Measurements from ENCODE around the gene RNF19B. TPM values are rescaled to one million over a fixed set of nuclear protein-coding genes. Genes with fewer than 3 reads are reported as not detected.

Gene RNF19B
- total RNA-seq, 1 donor from 2014 or later = 33.7 TPM

GRCh38 chr1:32966900-32967299, 2.3 kb upstream of the RNF19B start:
- no peaks in the 10 kb centered on the region for H3K36me3 ChIP-seq (ENCODE audit: control insufficient read depth, insufficient read depth, low read length)
- no peak for DNase-seq (ENCODE audit: low read depth)
- H3K4me3 ChIP-seq (ENCODE audit: low read depth, low read length) = no peak overlapping the region
- no peak for TF ChIP-seq CTCF (IDR thresholded peaks at IDR 0.05; ENCODE audit: insufficient read depth, low read length, poor library complexity, severe bottlenecking)
- no peaks in the 10 kb centered on the region for H3K27me3 ChIP-seq (ENCODE audit: control insufficient read depth, insufficient read depth, low read length)

- H3K4me3 ChIP-seq (ENCODE audit: low read depth, low read length) = peak overlapping the region; percentile 93
- H3K36me3 ChIP-seq (ENCODE audit: control insufficient read depth, insufficient read depth, low read length) = no peaks in the 10 kb centered on the region
- DNase-seq (ENCODE audit: low read depth) = no peak
- H3K27me3 ChIP-seq (ENCODE audit: control insufficient read depth, insufficient read depth, low read length) = no peaks in the 10 kb centered on the region
- no peak for TF ChIP-seq CTCF (IDR thresholded peaks at IDR 0.05; ENCODE audit: insufficient read depth, low read length, poor library complexity, severe bottlenecking)
These were observed 690 bp upstream of the RNF19B start for GRCh38 chr1:32965251-32965747.

DNA sequence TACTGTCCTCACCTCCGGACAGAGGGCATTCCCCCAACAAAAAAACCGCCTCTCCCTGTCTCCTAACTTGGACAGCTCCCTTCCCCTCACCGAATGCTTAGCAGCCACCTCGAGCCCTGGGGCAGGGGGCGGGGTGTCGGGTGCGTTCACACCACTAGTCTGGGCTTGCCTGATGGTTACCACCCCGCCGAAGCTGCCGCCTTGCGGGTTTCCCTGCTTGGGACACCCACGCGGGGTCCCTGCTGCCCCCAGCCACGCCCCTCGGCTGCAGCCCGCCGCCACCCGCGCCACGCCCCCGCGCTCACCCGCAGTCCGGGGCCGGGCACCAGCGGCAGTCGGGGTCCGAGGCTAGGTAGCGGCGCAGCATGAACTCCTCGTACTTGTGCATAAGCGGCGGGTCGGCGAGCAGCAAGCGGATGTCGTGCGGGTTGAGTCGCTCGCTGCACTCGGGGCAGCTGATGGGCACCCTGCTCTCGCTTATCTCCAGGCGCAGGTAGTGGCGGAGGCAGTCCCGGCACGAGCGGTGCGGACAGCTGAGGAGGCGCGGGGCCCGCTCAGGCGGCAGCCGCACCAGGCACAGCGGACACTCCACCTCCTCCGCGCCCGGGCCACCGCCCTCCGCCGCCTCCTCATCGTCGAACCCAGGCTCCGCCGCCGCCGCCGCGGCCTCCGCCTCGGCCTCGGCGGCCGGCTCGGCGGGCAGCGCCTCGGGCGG, 706 bp downstream of the RNF19B start:
- H3K27me3 ChIP-seq (ENCODE audit: control insufficient read depth, insufficient read depth, low read length) = no peaks in the 10 kb centered on the region
- H3K36me3 ChIP-seq (ENCODE audit: control insufficient read depth, insufficient read depth, low read length) = no peaks in the 10 kb centered on the region
- TF ChIP-seq CTCF (IDR thresholded peaks at IDR 0.05; ENCODE audit: insufficient read depth, low read length, poor library complexity, severe bottlenecking) = no peak
- DNase-seq (ENCODE audit: low read depth) = no peak
- peak overlapping the region; percentile 93 for H3K4me3 ChIP-seq (ENCODE audit: low read depth, low read length)

GRCh38 chr1:32962248-32962896, 2.2 kb downstream of the RNF19B start:
- H3K36me3 ChIP-seq (ENCODE audit: control insufficient read depth, insufficient read depth, low read length) = no peaks in the 10 kb centered on the region
- no peaks in the 10 kb centered on the region for H3K27me3 ChIP-seq (ENCODE audit: control insufficient read depth, insufficient read depth, low read length)
- no peak for DNase-seq (ENCODE audit: low read depth)
- no peak for TF ChIP-seq CTCF (IDR thresholded peaks at IDR 0.05; ENCODE audit: insufficient read depth, low read length, poor library complexity, severe bottlenecking)
- peak overlapping the region; percentile 93 for H3K4me3 ChIP-seq (ENCODE audit: low read depth, low read length)

DNA sequence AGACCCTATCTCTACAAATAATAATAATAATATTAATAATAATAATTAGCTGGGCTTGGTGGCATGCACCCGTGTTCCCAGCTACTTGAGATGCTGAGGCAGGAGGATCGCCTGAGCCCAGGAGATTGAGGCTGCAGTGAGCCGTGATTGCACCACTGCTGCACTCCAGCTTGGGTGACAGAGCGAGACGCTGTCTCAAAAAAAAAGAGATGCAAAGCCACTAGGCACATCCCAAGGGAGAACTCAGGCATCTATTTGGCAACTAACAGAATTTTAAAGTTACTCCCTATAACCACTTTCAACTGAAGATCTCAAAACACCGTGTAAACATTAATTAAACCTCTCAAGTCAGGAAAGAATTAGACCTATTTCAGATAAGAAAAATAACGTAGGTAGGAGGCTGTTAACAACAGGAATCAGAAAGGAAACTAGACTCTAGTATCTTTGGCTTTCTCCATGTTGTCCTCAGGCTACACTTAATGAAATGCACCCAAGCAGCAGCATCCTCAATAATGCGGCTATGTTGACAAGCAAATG, 3.7 kb downstream of the RNF19B start:
- no peak overlapping the region for H3K4me3 ChIP-seq (ENCODE audit: low read depth, low read length)
- TF ChIP-seq CTCF (IDR thresholded peaks at IDR 0.05; ENCODE audit: insufficient read depth, low read length, poor library complexity, severe bottlenecking) = no peak
- no peak for DNase-seq (ENCODE audit: low read depth)
- no peaks in the 10 kb centered on the region for H3K36me3 ChIP-seq (ENCODE audit: control insufficient read depth, insufficient read depth, low read length)
- no peaks in the 10 kb centered on the region for H3K27me3 ChIP-seq (ENCODE audit: control insufficient read depth, insufficient read depth, low read length)
